Retina (tissue), 1 donor: ENCODE data around the gene CDH20.

ENCODE experiments used
- DNase-seq: peaks from one replicate; pipeline ENCODE4 v3.0.0-alpha.2; 2016

The CDH20 gene

GRCh38 chr18:61535401-61535800 is 202.2 kb downstream of the CDH20 start:
- no peak for DNase-seq

- DNase-seq, result no peak
Measured at GRCh38 chr18:61541673-61542072, 208.4 kb downstream of the CDH20 start.

DNA sequence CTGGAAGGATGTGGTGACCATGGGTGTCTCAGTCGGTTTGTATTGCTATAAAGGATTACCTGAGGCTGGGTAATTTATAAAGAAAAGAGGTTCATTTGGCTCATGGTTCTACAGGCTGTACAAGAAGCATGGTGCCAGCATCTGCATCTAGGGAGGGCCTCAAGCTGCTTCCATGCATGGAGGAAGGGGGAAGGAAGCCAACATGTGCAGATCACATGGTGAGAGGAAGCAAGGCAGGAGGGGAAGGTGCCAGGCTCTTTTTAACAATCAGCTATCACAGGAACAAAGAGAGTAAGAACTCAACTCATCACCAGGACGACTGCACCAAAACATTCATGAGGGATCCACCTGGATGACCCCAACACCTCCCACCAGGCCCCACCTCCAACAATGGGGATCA is 209.4 kb downstream of the CDH20 start:
- DNase-seq, result no peak

GRCh38 chr18:61543518-61543917 is 210.3 kb downstream of the CDH20 start:
- DNase-seq, result no peak

- peak; percentile 84 for DNase-seq
Measured at GRCh38 chr18:61544178-61544577, 210.9 kb downstream of the CDH20 start.

- DNase-seq, result no peak
Measured at GRCh38 chr18:61545281-61546245, 212.3 kb downstream of the CDH20 start.

DNA sequence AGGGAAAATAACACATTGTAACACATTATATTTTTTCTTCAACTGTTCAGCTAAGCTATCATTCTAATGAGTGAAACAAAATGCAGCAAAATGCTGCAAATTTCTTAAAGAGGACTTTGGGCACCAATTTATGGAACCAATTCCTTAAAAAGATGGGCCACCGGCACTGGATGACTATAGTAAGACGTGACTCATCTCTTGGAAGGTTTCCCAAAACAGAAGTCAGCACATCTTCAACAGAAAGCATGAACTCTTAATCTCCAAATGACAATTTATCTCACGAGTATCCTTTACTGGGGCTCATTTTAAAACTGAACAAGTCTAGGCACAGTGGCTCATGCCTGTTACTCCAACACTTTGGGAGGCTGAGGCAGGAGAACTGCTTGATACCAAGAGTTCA is 213.4 kb downstream of the CDH20 start:
- DNase-seq, result no peak

DNA sequence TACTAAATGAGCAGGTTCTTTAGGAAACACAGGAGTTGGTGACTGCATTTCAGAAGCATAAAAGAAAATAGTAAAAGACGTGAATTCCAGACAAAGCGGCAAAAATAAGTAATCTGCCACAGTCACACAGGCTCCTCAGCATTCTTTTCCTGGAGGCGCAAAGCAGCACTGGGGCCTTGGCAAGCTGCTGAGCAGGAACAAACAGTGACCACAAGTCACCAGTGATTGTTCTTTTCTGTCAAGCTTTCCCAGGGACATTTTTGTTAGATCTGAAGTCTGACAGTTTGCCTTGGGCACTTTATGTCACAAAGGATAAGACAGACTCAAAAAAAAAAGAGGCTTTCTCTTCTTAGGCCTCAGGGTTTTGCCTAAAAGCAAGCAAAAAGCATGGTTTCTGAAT is 216.2 kb downstream of the CDH20 start:
- DNase-seq, result no peak

GRCh38 chr18:61549889-61550288 is 216.7 kb downstream of the CDH20 start:
- no peak for DNase-seq

DNA sequence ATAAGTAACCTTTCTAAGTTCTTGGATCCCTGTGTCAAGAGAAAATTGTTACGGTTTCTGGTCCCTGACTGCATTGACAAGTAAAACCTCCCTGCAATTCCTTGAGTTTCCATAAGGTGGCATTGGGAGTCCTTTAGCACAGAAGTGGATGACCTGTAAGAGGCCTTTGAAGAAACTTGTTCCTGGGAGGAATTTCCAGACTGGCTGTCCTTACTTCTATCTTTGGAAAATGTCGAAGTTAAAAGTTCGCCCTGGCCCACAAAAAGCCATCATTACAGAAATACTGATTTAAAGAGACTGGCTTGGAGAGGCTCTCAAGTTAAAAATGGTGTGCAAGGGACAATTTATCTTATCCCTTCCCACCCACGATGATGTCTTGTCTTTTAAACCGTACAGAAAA is 218.4 kb downstream of the CDH20 start:
- DNase-seq, result peak; percentile 59

- DNase-seq, result no peak
Measured at GRCh38 chr18:61553045-61553659, 219.9 kb downstream of the CDH20 start.

GRCh38 chr18:61554117-61554776 is 221.0 kb downstream of the CDH20 start:
- no peak for DNase-seq

DNA sequence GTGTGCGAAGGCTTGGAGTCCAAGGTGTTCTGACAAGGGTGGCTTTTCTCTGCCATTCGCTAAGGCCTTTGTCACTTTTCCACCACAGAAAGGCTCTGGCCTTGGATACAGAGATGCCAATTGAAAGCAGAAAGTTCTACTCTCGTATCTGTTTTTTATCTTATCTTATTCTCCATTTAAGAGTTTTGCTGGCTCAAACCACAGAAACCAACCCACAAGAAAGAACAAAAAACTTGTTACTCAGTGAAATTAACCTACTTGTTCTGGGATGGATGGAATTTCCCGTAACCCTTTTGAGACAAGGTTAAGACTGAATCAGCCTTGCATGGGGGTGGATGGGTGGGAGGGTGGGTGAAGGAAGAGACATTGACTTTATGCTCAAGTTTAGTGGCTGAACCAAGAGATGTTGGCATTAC is 221.7 kb downstream of the CDH20 start:
- no peak for DNase-seq

DNA sequence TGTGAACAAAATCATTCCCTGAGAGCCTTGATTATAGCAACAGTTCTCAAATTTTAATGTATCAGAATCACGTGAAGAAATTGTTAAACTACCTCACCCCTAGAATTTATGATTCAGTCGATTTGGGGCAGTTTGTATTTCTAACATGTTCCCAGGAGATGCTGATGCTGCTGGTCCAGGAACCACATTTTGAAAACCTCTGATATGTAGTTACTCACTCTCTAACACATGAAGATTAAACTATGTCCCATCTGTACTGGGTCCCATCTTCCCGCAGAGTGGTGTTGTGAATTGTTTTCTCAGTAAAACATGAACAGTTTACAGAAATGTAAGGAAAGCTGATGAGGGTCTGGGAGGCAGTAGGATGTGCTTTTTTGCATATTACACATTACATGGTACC is 223.1 kb downstream of the CDH20 start:
- DNase-seq, result no peak

DNA sequence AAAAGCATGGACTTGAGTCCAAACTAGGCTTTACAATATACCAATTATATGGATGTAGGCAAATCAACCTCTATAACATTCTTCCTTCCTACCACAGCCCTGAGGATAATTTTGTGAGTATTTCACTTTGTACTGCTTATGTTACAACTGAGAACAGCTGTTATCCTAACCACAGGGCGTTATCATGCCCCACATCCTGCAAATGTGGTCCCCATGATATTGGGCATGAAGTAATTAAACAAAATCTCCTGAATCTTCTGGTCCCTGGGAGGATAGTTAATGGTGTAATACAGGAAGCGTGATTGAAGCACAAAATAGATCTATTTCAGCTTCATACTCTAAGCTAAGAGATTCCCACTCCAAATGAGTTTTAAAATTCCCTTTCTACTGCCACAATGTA is 223.6 kb downstream of the CDH20 start:
- no peak for DNase-seq

- no peak for DNase-seq
Measured at GRCh38 chr18:61569176-61569892, 236.1 kb downstream of the CDH20 start.

DNA sequence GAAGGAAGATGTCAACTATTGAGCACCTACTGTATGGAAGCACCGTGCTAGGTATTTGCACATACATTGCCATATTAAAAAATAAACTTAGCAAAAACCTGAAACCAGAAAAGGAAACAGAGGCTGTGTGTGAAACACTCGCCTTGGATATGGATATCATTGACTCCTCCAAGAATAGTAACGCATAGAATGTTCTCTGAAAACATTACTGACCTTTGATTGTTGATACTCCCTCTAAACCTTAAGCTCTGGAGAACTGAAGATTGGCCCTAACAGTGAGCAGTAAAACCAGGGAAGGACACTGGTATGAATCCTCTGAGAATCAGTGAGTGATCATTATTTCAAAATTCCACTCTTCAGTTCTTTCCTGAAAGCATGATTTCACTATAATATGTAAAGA is 236.8 kb downstream of the CDH20 start:
- no peak for DNase-seq

GRCh38 chr18:61572084-61572655 is 238.9 kb downstream of the CDH20 start:
- DNase-seq, result no peak

DNA sequence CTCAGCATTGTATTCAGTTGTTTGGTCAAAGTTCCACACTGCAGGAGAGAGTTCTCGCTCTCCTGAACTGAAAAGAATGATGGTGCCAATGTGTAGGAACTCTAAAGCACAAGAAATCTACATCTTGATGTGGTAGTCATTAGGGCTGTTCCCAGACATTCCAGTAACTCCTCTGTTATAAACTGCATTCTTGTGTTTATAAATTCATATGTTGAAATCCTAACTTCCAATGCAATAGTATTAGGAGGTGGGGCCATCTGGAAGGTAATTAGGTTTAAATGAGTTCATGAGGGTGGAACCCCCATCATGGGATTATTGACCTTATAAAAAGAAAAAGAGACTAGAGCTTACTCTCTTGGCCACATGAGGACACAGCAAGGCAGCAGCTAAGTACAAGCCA is 239.6 kb downstream of the CDH20 start:
- no peak for DNase-seq

DNA sequence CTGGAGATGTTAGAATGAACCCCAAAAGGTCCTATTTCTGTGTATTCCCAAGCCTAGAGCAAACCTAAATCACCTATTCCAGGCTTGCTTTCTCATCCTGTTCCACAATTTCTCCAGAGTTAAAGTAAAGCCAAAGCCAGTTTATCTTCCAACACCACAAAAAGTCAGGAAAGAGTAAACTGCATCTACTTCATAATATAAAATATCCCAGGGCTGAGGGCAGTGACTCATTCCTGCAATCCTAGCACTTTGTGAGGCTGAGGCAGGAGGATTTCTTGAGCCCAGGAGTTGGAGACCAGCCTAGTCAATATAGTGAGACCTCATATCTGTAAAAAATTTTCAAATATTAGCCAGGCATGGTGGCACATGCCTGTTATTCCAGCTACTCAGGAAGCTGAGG is 241.4 kb downstream of the CDH20 start:
- DNase-seq, result no peak

DNA sequence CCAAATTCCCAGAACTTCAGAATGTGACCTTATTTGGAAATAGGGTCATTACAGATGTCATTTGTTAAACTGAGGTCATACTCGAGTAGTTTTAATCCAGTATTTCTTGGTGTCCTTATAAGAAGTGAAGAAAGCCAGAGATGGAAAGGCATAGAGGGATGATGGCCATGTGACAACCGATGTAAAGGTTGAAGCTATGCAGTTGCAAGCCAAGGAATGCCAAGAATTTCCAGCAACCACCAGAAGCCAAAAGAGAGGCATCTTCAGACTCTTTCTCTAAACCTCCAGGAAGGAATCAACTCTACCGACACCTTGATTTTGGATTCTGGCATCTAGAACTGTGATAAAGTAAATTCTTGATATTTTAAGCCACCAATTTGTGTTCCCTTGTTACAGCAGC is 242.2 kb downstream of the CDH20 start:
- no peak for DNase-seq

GRCh38 chr18:61578846-61579245 is 245.6 kb downstream of the CDH20 start:
- DNase-seq, result no peak

DNA sequence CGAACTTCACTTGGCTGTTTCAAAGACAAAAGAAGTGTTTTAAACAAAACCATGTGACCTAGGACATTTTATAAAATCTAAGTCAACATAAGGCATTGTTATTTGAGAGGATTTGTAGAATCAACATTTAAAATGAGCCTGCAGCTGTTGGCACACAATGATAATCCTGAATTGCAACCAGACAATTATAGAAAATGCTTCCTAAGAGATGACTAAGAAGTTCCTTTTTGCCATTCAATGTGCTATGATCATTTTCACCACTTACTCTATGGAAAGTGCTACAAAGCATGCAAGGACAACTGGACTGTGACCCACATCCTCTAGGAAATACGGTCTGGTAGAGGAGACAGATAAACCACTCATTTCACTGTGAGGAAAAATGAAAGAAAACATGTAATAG is 246.4 kb downstream of the CDH20 start:
- DNase-seq, result no peak
